Sigmoid colon (tissue), 4 donors: ENCODE data around the gene C1orf167.

Experiments used
- EP300 ChIP-seq, 4 donors: sonication (generic); formaldehyde crosslinking; IDR thresholded peaks; one replicate each; pipeline ENCODE4 v1.6.1; 2017; ENCODE audit warnings: antibody characterized with exemption in 4 of 4
- POLR2A ChIP-seq, 2 donors: fragments of 450-650 bp; IDR thresholded peaks; one replicate each; pipeline ENCODE4 v1.6.1; 2016; ENCODE audit warnings: antibody characterized with exemption in 2 of 2, mild to moderate bottlenecking in 2 of 2, moderate library complexity in 2 of 2
- POLR2AphosphoS5 ChIP-seq, 4 donors: sonication (generic); formaldehyde crosslinking; IDR thresholded peaks; one replicate each; pipeline ENCODE4 v1.6.1; 2017; ENCODE audit warnings: antibody characterized with exemption in 4 of 4
- TF ChIP-seq, protein P1 (sequence below), 4 experiments: fragments of 450-650 bp in 3 of 4; fragments of 200-600 bp in 1 of 4; IDR thresholded peaks; one replicate each; pipeline ENCODE4 v1.5.1; 2016 to 2019; ENCODE audit warnings: antibody characterized with exemption in 4 of 4, mild to moderate bottlenecking in 3 of 4, moderate library complexity in 2 of 4

DNA sequence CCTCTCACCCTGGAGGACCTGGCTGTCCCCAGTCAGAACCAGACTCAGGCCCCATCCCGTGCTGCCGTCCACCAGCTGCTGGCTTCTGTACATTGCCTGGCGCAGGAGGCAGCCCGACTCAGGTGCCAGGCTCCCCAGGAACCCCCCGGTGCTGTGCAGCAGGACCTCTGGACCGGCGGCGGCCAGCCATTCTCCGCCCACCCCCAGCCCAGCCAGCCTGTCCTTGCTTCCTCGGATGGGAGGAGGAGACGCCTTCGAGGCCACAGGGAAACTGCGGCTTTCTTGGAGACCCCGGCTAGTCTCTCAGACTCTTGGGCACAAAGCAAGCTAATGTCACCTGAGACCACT is 4.4 kb downstream of the C1orf167 start:
- TF ChIP-seq, protein P1, sequence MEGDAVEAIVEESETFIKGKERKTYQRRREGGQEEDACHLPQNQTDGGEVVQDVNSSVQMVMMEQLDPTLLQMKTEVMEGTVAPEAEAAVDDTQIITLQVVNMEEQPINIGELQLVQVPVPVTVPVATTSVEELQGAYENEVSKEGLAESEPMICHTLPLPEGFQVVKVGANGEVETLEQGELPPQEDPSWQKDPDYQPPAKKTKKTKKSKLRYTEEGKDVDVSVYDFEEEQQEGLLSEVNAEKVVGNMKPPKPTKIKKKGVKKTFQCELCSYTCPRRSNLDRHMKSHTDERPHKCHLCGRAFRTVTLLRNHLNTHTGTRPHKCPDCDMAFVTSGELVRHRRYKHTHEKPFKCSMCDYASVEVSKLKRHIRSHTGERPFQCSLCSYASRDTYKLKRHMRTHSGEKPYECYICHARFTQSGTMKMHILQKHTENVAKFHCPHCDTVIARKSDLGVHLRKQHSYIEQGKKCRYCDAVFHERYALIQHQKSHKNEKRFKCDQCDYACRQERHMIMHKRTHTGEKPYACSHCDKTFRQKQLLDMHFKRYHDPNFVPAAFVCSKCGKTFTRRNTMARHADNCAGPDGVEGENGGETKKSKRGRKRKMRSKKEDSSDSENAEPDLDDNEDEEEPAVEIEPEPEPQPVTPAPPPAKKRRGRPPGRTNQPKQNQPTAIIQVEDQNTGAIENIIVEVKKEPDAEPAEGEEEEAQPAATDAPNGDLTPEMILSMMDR (IDR thresholded peaks at IDR 0.05) = no peak
- TF ChIP-seq EP300 (IDR thresholded peaks at IDR 0.05) (no peak), POLR2A (IDR thresholded peaks at IDR 0.05) (no peak), POLR2AphosphoS5 (IDR thresholded peaks at IDR 0.05) (no peak)
